Upper lobe of left lung (tissue), 6 donors: Measurements from ENCODE around the gene PRXL2A. TPM values are rescaled to one million over a fixed set of nuclear protein-coding genes. Genes with fewer than 3 reads are reported as not detected.

Experiments used
- ATAC-seq, 2 donors: fragments of 200-7000 bp; cut with Tn5 transposase; one replicate each; pipeline ENCODE4 v1.9.1; 2022; ENCODE audit warnings: mild to moderate bottlenecking in 2 of 2, moderate library complexity in 2 of 2; ENCODE audit not compliant: low FRiP score in 2 of 2
- DNase-seq, 2 donors: peaks; one replicate each; pipeline ENCODE4 v3.0.0-alpha.2; 2019 to 2020
- H3K27ac ChIP-seq, 4 donors: fragments of 200-600 bp; sonication (generic); one replicate each; pipeline ENCODE4 v1.5.1; 2016 to 2019
- H3K27me3 ChIP-seq, 4 donors: fragments of 200-600 bp; sonication (generic); one replicate each; pipeline ENCODE4 v1.5.1; 2017 to 2019
- H3K36me3 ChIP-seq, 4 donors: fragments of 200-600 bp; sonication (generic); one replicate each; pipeline ENCODE4 v1.5.1; 2016 to 2019
- H3K4me1 ChIP-seq, 4 donors: fragments of 200-600 bp; sonication (generic); one replicate each; pipeline ENCODE4 v1.5.1; 2018 to 2019
- H3K4me3 ChIP-seq, 4 donors: fragments of 200-600 bp; sonication (generic); one replicate each; pipeline ENCODE4 v1.5.1; 2017 to 2019; ENCODE audit warnings: mild to moderate bottlenecking in 2 of 4, moderate library complexity in 1 of 4
- H3K9me3 ChIP-seq, 4 donors: fragments of 200-600 bp; sonication (generic); one replicate each; pipeline ENCODE4 v1.5.1; 2018 to 2019
- EP300 ChIP-seq, 4 donors: sonication (generic); formaldehyde crosslinking; IDR thresholded peaks; one replicate each; pipeline ENCODE4 v1.5.1; 2017; ENCODE audit warnings: antibody characterized with exemption in 4 of 4, control low read depth in 2 of 4
- POLR2A ChIP-seq, 4 donors: fragments of 450-650 bp; IDR thresholded peaks; one replicate each; pipeline ENCODE4 v1.5.1; 2016 to 2017; ENCODE audit warnings: antibody characterized with exemption in 4 of 4, mild to moderate bottlenecking in 2 of 4
- POLR2AphosphoS5 ChIP-seq, 2 donors: sonication (generic); formaldehyde crosslinking; IDR thresholded peaks; one replicate each; pipeline ENCODE4 v1.5.1; 2017; ENCODE audit warnings: antibody characterized with exemption in 2 of 2
- WGBS, 2 donors: methylation state at CpG; one replicate each; pipeline ENCODE4 v1.1.5; 2017 to 2018; 5-methylcytosine and 5-hydroxymethylcytosine counted together
- total RNA-seq, 6 donors: library from RNA; depleted of rRNA in 4 of 6; stranded (reverse); fragments of >200 nt in 4 of 6; gene quantifications; one replicate each; pipeline versions ENCODE4 v1.1.0 to v1.2.1, GENCODE V29; 2016 to 2021
- TF ChIP-seq, protein P1 (sequence below), 6 experiments: fragments of 450-650 bp in 4 of 6; fragments of 200-600 bp in 2 of 6; sonication (generic) in 2 of 6; IDR thresholded peaks; one replicate each; pipeline ENCODE4 v1.5.1; 2016 to 2019; ENCODE audit warnings: antibody characterized with exemption in 6 of 6
- donor health status: DM: no; HTN: no; CAD: no; lungs with moderate emphysema.
- donor health status: DM: no; HTN: yes; CAD: no; lungs with severe emphysema.

The PRXL2A gene
- total RNA-seq, 6 donors from 2014 or later, result 19.9 to 46.0 (median 33.2) TPM

DNA sequence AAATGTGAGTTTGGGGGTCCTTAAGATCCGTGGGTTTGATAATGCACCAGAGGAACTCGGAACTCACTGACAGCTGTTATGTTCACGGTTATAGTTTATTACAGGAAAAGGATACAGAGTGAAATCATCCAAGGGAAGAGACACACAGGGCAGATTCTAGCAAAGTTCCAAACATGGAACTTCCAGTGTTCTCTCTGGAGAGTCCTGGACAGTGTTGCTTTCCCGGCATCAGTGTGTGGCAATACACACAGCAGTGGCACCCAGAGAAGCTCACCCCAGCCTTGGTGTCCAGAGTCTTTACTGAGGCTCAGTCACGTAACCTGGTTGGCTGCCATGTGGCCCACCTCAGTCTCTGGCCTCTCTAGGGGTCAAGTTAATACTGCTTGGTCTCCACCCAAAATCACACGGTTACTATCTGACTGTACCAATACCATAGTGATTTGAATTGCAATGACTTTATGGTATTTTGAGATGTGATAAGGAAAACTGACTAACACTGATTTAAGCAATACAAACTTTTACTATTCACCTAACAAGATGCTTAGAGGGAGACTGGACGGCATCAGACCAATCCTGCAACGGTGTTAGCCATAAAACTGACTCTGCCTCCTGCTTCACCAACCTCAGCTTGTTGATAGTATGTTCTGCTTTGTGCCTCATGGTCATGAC lies 8.1 kb upstream of the PRXL2A start:
- no peaks in the 10 kb centered on the region for H3K9me3 ChIP-seq
- WGBS, 2 donors, result 72% methylated on average over 8 of the region's 8 CpGs

DNA sequence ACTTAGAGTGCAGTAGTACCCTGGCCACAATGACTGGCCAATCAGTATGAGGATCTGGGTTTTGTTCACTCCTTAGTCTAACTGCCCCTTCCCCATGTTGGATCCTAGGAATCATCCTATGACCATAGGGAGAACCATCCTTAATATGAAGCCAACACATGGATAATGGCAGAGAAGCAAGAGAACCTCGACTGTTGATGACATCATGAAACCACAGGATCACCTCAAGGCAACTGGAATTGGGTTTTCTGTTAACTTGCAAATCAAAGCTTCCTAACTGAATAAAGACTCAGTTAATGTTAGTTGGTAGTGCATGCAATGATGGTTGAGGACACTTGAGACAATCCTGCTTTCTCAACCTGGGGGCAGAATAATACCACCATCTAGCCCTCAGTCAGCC lies 3.3 kb upstream of the PRXL2A start:
- DNase-seq (no peak), ATAC-seq (no peak)
- Histone ChIP-seq H3K27ac (no peak overlapping the region), H3K4me3 (no peak overlapping the region), H3K27me3 (no peaks in the 10 kb centered on the region), H3K9me3 (no peaks in the 10 kb centered on the region), H3K36me3 (no peaks in the 10 kb centered on the region), H3K4me1 (peaks cover 10 to 23% (median 15%) of the 10 kb centered on the region in 4 donors)
- 88% methylated on average over 1 of the region's 1 CpG for WGBS, 2 donors
- TF ChIP-seq EP300 (IDR thresholded peaks at IDR 0.05), result no peak
- TF ChIP-seq, protein P1, sequence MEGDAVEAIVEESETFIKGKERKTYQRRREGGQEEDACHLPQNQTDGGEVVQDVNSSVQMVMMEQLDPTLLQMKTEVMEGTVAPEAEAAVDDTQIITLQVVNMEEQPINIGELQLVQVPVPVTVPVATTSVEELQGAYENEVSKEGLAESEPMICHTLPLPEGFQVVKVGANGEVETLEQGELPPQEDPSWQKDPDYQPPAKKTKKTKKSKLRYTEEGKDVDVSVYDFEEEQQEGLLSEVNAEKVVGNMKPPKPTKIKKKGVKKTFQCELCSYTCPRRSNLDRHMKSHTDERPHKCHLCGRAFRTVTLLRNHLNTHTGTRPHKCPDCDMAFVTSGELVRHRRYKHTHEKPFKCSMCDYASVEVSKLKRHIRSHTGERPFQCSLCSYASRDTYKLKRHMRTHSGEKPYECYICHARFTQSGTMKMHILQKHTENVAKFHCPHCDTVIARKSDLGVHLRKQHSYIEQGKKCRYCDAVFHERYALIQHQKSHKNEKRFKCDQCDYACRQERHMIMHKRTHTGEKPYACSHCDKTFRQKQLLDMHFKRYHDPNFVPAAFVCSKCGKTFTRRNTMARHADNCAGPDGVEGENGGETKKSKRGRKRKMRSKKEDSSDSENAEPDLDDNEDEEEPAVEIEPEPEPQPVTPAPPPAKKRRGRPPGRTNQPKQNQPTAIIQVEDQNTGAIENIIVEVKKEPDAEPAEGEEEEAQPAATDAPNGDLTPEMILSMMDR (IDR thresholded peaks at IDR 0.05), result no peak
- TF ChIP-seq POLR2AphosphoS5 (IDR thresholded peaks at IDR 0.05), result no peak
- TF ChIP-seq POLR2A (IDR thresholded peaks at IDR 0.05), result no peak

More for the DNA sequence above, 8.1 kb upstream of the PRXL2A start:
- H3K4me1 ChIP-seq, result no peaks in the 10 kb centered on the region
- H3K36me3 ChIP-seq, result no peaks in the 10 kb centered on the region
- TF ChIP-seq POLR2A (IDR thresholded peaks at IDR 0.05) (no peak), EP300 (IDR thresholded peaks at IDR 0.05) (no peak), POLR2AphosphoS5 (IDR thresholded peaks at IDR 0.05) (no peak)
- TF ChIP-seq, protein P1 (IDR thresholded peaks at IDR 0.05), result no peak
- no peak overlapping the region for H3K4me3 ChIP-seq
- no peaks in the 10 kb centered on the region for H3K27me3 ChIP-seq
- ATAC-seq (no peak), DNase-seq (no peak)
- no peak overlapping the region for H3K27ac ChIP-seq

DNA sequence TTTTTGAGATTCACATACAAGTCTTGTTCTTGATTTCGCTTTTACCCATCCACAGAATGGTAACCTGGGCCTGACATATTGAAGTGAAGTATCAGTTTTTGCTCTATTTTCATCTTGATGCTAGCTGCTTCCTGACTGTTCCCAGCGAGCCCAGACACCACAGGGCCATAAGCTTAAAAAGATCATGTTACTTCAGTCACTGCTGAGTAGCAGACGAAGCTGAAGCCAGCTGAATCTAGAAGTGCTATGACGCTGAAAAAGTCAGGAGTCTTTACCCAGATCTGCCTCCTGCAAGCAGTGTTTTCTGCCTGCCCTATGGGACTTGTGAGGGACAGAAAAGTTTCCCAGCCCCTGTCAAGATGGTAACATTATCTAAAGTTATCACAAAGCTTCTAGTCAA lies 2.7 kb upstream of the PRXL2A start:
- no peak for ATAC-seq
- H3K27me3 ChIP-seq, result no peaks in the 10 kb centered on the region
- H3K9me3 ChIP-seq, result no peaks in the 10 kb centered on the region
- H3K4me1 ChIP-seq, result peaks cover 10 to 23% (median 15%) of the 10 kb centered on the region in 4 donors
- no peak overlapping the region for H3K27ac ChIP-seq
- TF ChIP-seq, protein P1 (IDR thresholded peaks at IDR 0.05), result no peak
- TF ChIP-seq POLR2AphosphoS5 (IDR thresholded peaks at IDR 0.05), result no peak
- TF ChIP-seq POLR2A (IDR thresholded peaks at IDR 0.05), result no peak
- no peak for TF ChIP-seq EP300 (IDR thresholded peaks at IDR 0.05)
- H3K4me3 ChIP-seq, result no peak overlapping the region
- DNase-seq, result no peak
- WGBS, 2 donors, result 84 to 92% methylated on average over 4 of the region's 4 CpGs
- H3K36me3 ChIP-seq, result no peaks in the 10 kb centered on the region

DNA sequence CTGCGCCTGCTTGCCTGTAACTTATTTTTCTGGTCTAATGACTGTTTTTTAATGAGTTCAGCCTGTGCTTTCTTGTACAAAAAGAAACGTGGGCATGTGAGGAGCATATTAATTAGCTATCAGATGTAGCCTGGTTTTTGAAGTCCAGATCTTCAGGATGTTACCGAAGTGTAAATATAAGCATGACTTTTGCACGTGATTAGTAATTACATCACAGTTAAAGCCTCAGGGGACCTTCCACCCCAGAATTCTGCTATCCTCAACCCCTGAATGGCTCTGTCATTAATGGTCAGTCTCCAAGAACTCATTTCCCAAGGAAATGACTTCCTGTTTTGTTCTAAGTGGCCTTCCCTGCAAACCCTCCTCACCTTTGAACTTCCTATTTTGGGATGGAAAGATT lies 2.1 kb upstream of the PRXL2A start:
- Histone ChIP-seq H3K27me3 (no peaks in the 10 kb centered on the region), H3K27ac (no peak overlapping the region), H3K4me1 (peaks cover 10 to 23% (median 15%) of the 10 kb centered on the region in 4 donors), H3K4me3 (no peak overlapping the region), H3K36me3 (no peaks in the 10 kb centered on the region), H3K9me3 (no peaks in the 10 kb centered on the region)
- TF ChIP-seq EP300 (IDR thresholded peaks at IDR 0.05) (no peak), POLR2A (IDR thresholded peaks at IDR 0.05) (no peak), POLR2AphosphoS5 (IDR thresholded peaks at IDR 0.05) (no peak)
- TF ChIP-seq, protein P1 (IDR thresholded peaks at IDR 0.05), result no peak
- DNase-seq (no peak), ATAC-seq (no peak)
- WGBS, 2 donors, result 69 to 71% methylated on average over 4 of the region's 4 CpGs

DNA sequence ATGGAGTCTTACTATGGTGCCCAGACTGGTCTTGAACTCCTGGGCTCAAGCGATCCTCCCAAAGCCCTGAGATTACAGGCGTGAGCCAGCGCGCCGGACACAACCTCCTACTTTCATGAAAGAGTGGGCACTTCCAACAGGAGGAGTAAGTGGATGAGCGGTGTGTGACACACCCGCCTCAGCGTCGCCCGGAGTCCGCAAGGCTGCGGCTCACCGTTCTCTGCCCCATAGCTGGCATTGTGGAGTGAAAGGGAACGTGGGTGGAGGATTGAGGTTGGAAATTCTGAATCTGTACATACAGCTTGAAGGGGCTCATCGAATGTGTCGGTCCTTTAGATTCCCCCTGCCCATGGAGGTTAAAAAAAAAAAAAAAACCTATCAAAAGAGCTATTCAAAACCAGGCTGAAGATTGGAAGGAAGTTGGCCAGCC lies 524 bp upstream of the PRXL2A start:
- ATAC-seq (peak; percentile 61 to 65), DNase-seq (peak; percentile 57 to 76)
- Histone ChIP-seq H3K27ac (peak overlapping the region; percentile 19 to 84 (median 46)), H3K4me3 (peak overlapping the region; percentile 29 to 87 (median 77)), H3K9me3 (no peaks in the 10 kb centered on the region), H3K27me3 (no peaks in the 10 kb centered on the region), H3K36me3 (no peaks in the 10 kb centered on the region), H3K4me1 (peaks cover 10 to 23% (median 15%) of the 10 kb centered on the region in 4 donors)
- TF ChIP-seq, protein P1 (IDR thresholded peaks at IDR 0.05), result no peak
- TF ChIP-seq POLR2A (IDR thresholded peaks at IDR 0.05) (no peak), EP300 (IDR thresholded peaks at IDR 0.05) (no peak)
- WGBS, 2 donors, result 14 to 20% methylated on average over 13 to 16 of the region's 16 CpGs
